GM08714 (cell line): ENCODE data around the gene MRC2.

ENCODE experiments used
- H3K4me3 ChIP-seq: fragments of 200-500 bp; sonication (Bioruptor generic); 2 replicates; pipeline ENCODE4 v1.5.1; 2014; ENCODE audit warnings: mild to moderate bottlenecking, low read length, inconsistent platforms
- ZNF274 ChIP-seq: IDR thresholded peaks from 2 replicates; pipeline ENCODE4 v1.6.1; 2012; ENCODE audit warnings: mild to moderate bottlenecking, low read depth, low read length

MRC2 gene

DNA sequence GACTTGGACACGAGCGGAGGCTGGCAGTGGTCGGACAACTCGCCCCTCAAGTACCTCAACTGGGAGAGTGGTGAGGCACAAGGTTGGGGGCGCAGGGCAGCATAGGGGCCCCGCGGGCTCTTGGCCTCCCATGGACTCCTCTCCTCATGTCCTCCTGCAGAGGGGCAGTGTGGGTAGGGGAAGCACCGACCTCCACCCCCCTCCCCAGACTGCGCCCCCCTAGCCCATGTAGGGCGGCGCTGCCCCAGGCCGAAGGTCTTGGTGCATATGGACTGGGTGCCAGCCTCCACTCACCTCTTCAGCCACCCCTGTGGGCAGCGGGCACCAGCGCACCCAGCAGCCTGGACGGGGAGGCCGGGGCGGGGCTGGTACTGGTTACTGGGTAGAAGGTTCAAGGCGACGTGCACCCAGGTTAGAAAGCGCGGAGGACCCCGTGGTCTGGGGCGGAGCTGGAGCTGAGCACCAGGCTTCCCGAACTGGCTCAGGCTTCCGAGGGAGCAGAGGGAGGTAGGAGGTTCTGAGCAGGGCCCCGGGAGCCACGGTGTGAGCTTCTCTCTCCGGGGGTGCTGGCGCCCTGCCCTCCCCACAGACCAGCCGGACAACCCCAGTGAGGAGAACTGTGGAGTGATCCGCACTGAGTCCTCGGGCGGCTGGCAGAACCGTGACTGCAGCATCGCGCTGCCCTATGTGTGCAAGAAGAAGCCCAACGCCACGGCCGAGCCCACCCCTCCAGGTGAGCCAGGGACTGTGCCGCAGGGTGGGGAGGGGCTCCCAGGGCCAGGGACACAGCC lies 39.5 kb downstream of the MRC2 start:
- TF ChIP-seq ZNF274: no peak
- H3K4me3 ChIP-seq: no peak overlapping the region

DNA sequence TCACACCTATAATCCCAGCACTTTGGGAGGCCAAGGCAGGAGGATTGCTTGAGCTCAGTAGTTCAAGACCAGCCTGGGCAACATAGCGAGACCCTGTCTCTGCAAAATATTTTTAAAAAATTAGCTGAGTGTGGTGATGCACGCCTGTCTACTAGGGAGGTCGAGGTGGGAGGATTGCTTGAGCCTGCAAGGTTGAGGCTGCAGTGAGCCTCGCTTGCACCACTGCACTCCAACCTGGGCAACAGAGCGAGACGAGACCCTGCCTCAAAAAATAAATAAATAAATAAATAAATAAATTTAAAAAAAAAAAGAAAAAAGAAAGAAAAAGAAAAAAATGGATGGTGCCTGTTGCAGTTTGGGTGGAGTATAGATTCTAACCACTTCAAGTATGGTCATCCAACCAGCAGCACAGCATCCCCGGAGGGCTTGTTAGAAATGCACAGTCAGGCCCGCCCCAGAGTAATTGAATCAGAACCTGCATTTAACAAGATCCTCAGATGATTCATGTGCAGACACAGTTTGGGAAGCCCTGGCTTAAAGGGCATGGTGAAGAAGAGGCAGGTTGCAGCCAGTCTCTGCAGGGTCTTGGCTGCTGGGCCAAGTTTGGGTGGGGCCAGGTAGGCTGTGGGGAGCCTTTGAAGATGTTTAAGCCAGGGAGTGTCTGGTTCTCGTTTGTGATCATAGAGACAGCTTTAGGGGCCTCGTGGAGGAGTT lies 40.8 kb downstream of the MRC2 start:
- TF ChIP-seq ZNF274: no peak
- no peak overlapping the region for H3K4me3 ChIP-seq

- no peak overlapping the region for H3K4me3 ChIP-seq
- TF ChIP-seq ZNF274: no peak
These were observed 42.8 kb downstream of the MRC2 start for GRCh38 chr17:62670202-62670821.

DNA sequence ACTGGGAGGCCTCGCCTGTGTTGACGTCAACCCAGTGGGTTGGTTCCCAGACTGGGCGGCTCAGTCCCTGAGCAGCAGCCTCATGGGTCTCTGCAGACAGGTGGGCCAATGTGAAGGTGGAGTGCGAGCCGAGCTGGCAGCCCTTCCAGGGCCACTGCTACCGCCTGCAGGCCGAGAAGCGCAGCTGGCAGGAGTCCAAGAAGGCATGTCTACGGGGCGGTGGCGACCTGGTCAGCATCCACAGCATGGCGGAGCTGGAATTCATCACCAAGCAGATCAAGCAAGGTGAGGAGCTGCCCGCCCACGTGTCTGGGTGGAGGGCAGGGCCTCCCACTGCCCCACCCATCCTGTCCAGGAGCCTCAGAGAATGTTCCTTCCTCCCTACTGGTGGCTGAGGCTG lies 44.1 kb downstream of the MRC2 start:
- TF ChIP-seq ZNF274: no peak
- no peak overlapping the region for H3K4me3 ChIP-seq

DNA sequence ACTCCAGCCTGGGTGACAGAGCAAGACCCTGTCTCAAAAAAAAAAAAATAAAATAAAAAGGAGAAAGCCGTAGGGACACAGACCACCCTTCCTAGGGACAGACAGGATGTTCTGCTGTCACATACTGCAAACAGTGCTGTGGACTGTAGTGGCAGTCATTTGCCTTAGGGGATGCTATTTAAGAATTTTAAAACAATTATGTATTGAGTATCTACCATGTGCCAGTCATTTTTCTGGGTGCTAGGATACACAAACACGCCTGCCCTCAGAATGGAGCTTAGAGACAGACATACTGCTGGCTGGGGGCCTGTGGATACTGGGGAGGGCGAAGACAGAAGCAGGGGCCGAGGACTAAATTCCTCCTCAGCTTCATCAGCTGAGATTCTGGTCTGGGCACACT lies 45.5 kb downstream of the MRC2 start:
- TF ChIP-seq ZNF274: no peak
- H3K4me3 ChIP-seq: no peak overlapping the region

- no peak for TF ChIP-seq ZNF274
- no peak overlapping the region for H3K4me3 ChIP-seq
These were observed 46.3 kb downstream of the MRC2 start for GRCh38 chr17:62673614-62674362.

GRCh38 chr17:62674363-62674739 lies 46.9 kb downstream of the MRC2 start:
- no peak overlapping the region for H3K4me3 ChIP-seq
- TF ChIP-seq ZNF274: no peak

DNA sequence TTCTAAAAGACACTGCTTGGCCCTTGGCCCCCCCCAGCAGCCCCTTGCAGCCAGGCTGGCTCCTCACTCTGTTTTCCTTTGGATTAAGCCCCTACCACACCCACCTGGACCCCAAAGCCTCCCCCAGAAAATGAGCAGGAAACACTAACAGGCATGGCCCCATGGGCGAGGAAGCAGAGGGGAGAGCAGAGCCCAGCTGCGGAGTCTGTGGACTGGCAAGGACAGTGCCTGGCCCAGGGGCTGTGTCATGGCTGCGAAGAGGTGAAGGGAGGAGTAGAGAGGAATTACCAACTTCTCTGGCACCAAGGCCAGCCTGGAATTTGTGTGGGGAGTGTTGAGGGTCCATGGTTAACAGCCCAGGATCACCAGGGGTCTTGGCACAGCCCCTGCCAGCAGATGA lies 47.4 kb downstream of the MRC2 start:
- TF ChIP-seq ZNF274: no peak

DNA sequence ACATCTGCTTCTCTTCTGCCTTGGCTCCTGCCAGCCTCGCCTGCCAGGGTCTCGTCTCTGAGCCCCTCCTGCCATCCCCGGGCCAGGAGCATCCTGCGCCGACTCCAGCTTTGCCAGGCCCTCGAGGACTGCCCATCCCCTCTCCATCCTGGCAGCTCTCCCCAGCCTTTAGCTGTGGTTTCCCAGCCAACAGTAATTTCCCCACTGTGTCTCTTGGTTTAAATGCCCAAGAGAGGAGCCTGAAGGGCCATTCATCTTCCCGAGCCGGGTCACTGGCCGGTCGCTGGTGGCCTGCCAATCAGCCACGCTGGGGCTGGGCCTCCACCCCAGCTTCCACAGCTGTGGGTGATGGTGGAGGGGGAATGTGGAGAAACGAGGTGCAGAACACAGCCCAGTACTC lies 47.8 kb downstream of the MRC2 start:
- TF ChIP-seq ZNF274: no peak
- H3K4me3 ChIP-seq: no peak overlapping the region

More for the DNA sequence above, 47.4 kb downstream of the MRC2 start:
- H3K4me3 ChIP-seq: no peak overlapping the region

GRCh38 chr17:62675701-62676100 lies 48.2 kb downstream of the MRC2 start:
- TF ChIP-seq ZNF274: no peak
- no peak overlapping the region for H3K4me3 ChIP-seq

DNA sequence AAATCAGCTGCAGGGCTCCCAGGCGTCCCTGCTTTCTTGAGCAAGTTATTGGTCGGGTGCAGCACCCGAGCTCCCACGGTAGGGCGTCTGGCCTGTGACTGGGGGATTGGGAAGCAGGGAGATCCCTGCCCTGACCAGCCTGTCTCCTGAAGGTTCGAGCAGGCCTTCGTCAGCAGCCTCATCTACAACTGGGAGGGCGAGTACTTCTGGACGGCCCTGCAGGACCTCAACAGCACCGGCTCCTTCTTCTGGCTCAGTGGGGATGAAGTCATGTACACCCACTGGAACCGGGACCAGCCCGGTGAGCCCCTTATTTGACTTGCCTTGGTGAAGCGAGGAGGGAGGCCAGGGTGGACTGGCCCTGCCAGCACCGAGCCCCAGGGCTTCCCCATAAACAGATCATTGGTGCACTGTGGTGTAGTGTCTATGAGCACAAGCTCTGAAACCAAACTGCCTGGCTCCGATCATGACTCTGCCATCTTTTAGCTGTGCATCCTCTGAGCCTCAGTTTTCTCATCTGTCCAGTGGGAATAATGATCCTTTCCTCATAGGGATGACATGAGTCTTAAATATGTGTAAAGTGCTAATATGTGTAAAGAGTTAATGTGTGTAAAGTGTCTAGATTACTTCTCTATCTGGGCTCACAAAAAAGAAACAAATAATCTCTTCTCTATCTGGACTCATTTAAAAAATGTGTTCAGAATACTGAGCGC lies 48.9 kb downstream of the MRC2 start:
- no peak overlapping the region for H3K4me3 ChIP-seq
- no peak for TF ChIP-seq ZNF274

DNA sequence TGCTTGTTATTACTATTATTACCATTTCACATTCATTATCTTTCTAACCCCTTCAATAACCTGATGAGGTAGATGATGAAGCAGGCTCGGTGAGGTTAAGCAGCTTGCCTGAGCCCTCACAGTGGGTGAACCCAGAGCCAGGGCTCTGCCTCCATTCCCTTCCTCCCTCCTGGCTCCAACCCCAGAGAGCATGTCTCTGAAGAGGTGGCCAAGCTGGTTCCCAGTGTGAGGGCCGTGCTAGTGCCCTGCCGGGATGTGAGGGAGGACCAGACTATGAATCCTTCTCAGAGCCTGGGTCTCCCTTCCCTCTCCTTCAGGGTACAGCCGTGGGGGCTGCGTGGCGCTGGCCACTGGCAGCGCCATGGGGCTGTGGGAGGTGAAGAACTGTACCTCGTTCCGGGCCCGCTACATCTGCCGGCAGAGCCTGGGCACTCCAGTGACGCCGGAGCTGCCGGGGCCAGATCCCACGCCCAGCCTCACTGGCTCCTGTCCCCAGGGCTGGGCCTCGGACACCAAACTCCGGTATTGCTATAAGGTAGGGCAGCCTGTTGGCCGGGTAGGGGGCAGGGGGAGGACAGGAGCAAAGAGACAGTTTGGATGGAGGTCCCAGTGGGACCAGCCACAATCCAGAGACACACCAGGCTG lies 49.6 kb downstream of the MRC2 start:
- H3K4me3 ChIP-seq: no peak overlapping the region
- TF ChIP-seq ZNF274: no peak

- H3K4me3 ChIP-seq: no peak overlapping the region
- no peak for TF ChIP-seq ZNF274
These were observed 50.9 kb downstream of the MRC2 start for GRCh38 chr17:62678214-62678919.
